ENCODE results near the gene CELF2.

DNA sequence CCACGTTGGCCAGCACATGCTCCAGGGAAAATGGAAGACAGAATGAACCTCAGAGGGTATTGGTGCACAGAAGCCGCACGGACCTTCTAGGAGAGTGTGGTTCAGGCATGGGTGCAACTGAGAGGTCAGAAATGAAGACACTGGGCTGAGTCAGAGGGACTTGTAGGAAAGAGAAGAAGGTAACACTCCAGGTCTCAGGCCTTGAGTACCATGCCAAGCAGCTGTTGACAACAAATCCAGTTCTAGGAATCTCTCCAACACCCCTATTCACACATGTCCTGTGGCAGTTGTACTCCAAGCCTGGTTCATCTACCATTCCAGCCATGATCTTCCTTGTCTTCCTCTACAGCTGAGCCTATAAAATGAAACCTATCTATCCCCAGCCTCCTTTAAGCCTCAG is 342.2 kb downstream of the CELF2 start:
- TF ChIP-seq, protein P1, sequence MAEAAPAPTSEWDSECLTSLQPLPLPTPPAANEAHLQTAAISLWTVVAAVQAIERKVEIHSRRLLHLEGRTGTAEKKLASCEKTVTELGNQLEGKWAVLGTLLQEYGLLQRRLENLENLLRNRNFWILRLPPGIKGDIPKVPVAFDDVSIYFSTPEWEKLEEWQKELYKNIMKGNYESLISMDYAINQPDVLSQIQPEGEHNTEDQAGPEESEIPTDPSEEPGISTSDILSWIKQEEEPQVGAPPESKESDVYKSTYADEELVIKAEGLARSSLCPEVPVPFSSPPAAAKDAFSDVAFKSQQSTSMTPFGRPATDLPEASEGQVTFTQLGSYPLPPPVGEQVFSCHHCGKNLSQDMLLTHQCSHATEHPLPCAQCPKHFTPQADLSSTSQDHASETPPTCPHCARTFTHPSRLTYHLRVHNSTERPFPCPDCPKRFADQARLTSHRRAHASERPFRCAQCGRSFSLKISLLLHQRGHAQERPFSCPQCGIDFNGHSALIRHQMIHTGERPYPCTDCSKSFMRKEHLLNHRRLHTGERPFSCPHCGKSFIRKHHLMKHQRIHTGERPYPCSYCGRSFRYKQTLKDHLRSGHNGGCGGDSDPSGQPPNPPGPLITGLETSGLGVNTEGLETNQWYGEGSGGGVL (tag by site-specific recombination; IDR thresholded peaks at IDR 0.05): no peak
- TF ChIP-seq ZNF121 (tag by site-specific recombination; IDR thresholded peaks at IDR 0.05): no peak
- TF ChIP-seq ZNF433 (tag by site-specific recombination; IDR thresholded peaks at IDR 0.05; ENCODE audit: low read depth): no peak
- TF ChIP-seq, protein P2, sequence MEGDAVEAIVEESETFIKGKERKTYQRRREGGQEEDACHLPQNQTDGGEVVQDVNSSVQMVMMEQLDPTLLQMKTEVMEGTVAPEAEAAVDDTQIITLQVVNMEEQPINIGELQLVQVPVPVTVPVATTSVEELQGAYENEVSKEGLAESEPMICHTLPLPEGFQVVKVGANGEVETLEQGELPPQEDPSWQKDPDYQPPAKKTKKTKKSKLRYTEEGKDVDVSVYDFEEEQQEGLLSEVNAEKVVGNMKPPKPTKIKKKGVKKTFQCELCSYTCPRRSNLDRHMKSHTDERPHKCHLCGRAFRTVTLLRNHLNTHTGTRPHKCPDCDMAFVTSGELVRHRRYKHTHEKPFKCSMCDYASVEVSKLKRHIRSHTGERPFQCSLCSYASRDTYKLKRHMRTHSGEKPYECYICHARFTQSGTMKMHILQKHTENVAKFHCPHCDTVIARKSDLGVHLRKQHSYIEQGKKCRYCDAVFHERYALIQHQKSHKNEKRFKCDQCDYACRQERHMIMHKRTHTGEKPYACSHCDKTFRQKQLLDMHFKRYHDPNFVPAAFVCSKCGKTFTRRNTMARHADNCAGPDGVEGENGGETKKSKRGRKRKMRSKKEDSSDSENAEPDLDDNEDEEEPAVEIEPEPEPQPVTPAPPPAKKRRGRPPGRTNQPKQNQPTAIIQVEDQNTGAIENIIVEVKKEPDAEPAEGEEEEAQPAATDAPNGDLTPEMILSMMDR (tag by site-specific recombination; IDR thresholded peaks at IDR 0.05): no peak
- no peak for TF ChIP-seq ZNF274 (IDR thresholded peaks at IDR 0.05; ENCODE audit: low read length)
- TF ChIP-seq ZNF274 (tag by site-specific recombination; IDR thresholded peaks at IDR 0.05; ENCODE audit: borderline replicate concordance): no peak
- no peak for TF ChIP-seq ZNF114 (tag by site-specific recombination; IDR thresholded peaks at IDR 0.05)
- TF ChIP-seq, protein P3, sequence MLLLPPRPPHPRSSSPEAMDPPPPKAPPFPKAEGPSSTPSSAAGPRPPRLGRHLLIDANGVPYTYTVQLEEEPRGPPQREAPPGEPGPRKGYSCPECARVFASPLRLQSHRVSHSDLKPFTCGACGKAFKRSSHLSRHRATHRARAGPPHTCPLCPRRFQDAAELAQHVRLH (tag by site-specific recombination; IDR thresholded peaks at IDR 0.05): no peak
- no peak for TF ChIP-seq ZNF350 (tag by site-specific recombination; IDR thresholded peaks at IDR 0.05)
- no peak for TF ChIP-seq ZBTB21 (tag by site-specific recombination; IDR thresholded peaks at IDR 0.05)
- TF ChIP-seq, protein P4, sequence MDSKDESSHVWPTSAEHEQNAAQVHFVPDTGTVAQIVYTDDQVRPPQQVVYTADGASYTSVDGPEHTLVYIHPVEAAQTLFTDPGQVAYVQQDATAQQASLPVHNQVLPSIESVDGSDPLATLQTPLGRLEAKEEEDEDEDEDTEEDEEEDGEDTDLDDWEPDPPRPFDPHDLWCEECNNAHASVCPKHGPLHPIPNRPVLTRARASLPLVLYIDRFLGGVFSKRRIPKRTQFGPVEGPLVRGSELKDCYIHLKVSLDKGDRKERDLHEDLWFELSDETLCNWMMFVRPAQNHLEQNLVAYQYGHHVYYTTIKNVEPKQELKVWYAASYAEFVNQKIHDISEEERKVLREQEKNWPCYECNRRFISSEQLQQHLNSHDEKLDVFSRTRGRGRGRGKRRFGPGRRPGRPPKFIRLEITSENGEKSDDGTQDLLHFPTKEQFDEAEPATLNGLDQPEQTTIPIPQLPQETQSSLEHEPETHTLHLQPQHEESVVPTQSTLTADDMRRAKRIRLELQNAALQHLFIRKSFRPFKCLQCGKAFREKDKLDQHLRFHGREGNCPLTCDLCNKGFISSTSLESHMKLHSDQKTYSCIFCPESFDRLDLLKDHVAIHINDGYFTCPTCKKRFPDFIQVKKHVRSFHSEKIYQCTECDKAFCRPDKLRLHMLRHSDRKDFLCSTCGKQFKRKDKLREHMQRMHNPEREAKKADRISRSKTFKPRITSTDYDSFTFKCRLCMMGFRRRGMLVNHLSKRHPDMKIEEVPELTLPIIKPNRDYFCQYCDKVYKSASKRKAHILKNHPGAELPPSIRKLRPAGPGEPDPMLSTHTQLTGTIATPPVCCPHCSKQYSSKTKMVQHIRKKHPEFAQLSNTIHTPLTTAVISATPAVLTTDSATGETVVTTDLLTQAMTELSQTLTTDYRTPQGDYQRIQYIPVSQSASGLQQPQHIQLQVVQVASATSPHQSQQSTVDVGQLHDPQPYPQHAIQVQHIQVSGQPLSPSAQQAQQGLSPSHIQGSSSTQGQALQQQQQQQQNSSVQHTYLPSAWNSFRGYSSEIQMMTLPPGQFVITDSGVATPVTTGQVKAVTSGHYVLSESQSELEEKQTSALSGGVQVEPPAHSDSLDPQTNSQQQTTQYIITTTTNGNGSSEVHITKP (tag by site-specific recombination; IDR thresholded peaks at IDR 0.05): no peak
- TF ChIP-seq ZNF558 (tag by site-specific recombination; IDR thresholded peaks at IDR 0.05): no peak
